HG03097 (cell line): ENCODE measurements around the gene KCNH4.
"Not testable (repeated sequence)": the region's sequence is repeated elsewhere in the genome, so short reads cannot be mapped to it uniquely, and the experiment has no call there.

Experiments
- ATAC-seq: cut with Tn5 transposase; IDR thresholded peaks from one replicate; pipeline ENCODE4 v1.9.1; 2021; ENCODE audit not compliant: unreplicated experiment, low FRiP score

KCNH4 gene

DNA sequence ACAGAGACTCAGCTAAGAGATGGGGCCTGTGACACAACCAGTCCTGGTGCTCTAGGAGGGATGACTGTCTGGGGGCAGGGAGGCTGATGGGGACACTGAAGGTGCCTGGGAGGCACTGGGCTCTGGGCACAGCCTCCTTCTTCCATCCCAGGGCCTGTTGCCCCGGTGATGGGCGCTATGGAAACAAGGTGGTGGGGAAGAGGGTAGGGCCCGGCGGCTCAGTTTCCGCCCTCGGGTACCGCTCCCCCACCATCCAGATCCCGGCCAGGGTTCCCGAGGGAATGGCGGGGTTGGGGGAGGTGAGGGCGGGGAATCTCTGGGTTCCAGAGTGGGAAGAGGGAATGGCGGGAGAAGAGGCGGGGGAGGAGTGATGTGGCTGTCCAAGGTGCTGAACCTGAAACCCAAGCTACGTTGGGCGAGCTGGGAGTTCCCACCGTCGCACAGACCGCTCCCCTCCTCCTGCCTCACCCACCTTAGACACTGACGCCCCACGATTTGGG is 981 bp downstream of the KCNH4 start:
- no peak for ATAC-seq

- no peak for ATAC-seq
Observed at GRCh38 chr17:42179335-42179734, 1.6 kb downstream of the KCNH4 start.

DNA sequence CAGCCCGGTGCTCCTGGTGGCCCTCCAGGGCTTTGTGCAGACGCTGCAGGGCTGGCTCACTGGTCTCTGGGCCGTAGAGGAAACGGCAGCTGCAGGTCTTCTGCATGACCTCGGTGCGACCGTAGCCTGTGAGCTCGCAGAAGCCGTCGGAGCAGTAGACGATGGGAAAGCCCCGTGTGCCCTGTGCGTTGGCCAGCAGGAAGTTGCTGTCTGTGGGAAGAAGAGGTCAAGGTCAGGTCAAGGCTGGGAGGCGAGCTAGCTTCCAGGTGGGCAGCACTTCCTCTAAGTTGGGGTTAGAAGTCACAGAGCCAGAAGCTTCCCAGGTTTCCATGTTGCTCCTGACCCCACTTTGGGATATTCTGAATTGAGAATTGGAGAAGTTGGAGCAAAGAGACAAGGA is 2.1 kb downstream of the KCNH4 start:
- no peak for ATAC-seq

- ATAC-seq = no peak
Observed at GRCh38 chr17:42177684-42178083, 3.3 kb downstream of the KCNH4 start.

GRCh38 chr17:42174126-42174783 is 6.7 kb downstream of the KCNH4 start:
- no peak for ATAC-seq

GRCh38 chr17:42171831-42172230 is 9.1 kb downstream of the KCNH4 start:
- ATAC-seq = no peak

DNA sequence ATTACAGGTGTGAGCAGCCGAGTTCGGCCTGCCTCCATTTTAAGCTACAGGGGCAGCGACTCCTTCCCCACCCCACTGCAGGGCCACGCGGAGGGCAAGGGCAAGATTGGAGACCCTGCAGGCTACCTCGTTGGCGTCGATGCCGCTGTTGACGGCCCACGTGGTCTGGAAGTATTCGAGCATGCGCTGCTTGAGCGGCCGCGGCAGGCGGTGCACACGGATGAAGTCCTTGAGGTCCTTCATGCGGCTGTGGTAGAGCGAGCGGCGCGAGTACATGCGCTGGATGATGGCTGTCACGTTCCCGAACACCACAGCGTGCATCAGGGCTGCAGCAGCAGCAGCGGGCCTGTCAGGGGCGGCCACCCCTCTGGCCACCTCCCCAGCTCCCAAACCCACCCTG is 11.6 kb downstream of the KCNH4 start:
- ATAC-seq = no peak

GRCh38 chr17:42167807-42168206 is 13.1 kb downstream of the KCNH4 start:
- ATAC-seq = no peak

GRCh38 chr17:42166196-42166763 is 14.7 kb downstream of the KCNH4 start:
- ATAC-seq = no peak

- no peak for ATAC-seq
Observed at GRCh38 chr17:42165751-42166150, 15.2 kb downstream of the KCNH4 start.

GRCh38 chr17:42163696-42164407 is 17.1 kb downstream of the KCNH4 start:
- no peak for ATAC-seq

DNA sequence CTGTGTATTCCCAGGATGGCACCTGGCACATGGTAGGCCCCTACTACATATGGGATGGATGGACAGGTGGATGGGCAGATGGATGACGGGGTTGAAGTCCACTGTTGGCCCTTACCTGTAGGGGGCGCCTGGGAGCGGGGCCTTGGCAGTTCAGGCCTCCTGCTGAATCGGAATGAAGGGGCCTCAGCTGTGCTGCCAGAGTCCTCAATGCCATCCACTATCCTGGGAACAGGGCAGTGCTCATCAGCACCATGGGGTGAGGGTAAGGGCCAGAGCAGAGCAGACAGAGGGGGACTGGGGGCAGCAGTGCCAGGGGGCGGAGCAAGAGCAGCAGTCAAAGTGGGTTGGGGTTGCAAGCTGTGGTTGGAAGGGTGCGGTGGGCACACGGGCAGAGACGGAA is 17.8 kb downstream of the KCNH4 start:
- no peak for ATAC-seq

- no peak for ATAC-seq
Observed at GRCh38 chr17:42160531-42160910, 20.4 kb downstream of the KCNH4 start.

- ATAC-seq = no peak
Observed at GRCh38 chr17:42159796-42160530, 21.0 kb downstream of the KCNH4 start.

- no peak for ATAC-seq
Observed at GRCh38 chr17:42155614-42156045, 25.3 kb downstream of the KCNH4 start.

GRCh38 chr17:42153919-42154742 is 26.8 kb downstream of the KCNH4 start:
- ATAC-seq = no peak

DNA sequence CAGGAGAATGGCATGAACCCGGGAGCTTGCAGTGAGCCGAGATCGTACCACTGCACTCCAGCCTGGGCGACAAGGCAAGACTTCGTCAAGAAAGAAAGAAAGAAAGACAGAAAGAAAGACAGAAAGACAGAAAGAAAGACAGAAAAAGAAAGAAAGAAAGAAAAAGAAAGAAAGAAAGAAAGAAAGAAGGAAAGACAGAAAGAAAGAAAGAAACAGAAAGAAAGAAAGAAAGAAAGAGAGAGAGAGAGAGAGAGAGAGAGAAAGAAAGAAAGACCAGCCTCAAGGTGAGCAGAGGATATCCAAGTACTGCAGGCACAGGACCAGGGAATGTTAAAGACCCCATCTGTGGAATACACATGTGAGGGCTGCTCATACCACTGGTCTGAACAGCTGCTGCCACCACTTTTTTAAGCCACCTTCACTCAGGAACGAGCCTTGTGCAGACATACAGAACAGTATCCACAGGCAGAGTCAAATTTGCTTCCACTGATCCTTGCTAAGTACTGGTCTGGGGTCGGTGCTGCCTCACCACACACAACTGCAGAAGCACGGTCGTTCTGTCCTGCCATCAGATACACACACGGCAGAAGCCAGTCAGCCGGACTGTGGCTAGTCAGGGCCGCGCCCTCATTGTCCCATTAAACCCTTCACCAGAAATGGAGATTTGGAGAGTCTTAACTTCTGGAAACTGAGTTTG is 33.9 kb downstream of the KCNH4 start:
- ATAC-seq = no peak

DNA sequence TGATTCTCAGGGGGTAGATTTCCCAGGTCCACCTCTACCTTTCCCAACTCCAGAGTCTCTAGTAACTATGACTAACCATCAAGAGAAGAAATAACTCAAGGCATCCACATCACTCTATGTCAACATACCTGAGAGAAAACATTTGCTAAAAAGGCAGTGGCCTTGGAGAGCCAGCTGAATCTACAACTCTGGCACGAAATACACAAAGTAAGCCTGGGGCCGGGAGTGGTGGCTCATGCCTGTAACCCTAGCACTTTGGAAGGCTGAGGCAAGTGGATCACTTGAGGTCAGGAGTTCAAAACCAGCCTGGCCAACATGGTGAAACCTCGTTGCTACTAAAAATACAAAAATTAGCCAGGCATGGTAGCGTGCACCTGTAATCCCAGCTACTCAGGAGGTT is 37.8 kb downstream of the KCNH4 start:
- ATAC-seq = not testable (repeated sequence)

DNA sequence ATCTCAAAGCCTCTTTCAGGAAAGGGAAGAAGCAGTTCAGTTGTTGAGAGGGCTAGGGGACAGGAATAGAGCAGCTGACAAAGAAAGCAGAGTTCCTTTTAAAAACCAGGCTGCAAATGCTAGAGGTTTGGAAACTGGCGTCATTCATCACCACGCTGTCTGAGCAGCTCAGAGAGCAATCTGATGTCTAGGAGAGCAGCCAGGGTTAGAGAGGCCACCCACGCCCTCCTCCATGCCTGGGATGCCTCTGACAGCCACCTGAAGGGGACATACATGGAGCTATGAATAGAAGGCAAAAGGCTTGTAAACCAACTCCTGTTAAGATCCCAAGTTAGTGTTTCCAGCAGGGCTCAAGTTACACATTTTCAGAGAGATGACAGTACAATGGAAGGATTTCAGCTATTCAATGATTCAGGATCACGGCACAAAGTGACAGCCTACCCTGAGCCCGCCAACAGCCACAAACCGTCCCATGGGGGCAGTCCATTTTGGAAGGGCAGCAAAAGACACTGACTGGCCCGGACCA is 38.5 kb downstream of the KCNH4 start:
- ATAC-seq = no peak
